HG03571 (cell line): ENCODE data around the gene CLEC16A.
"Not testable (repeated sequence)": the region's sequence is repeated elsewhere in the genome, so short reads cannot be mapped to it uniquely, and the experiment has no call there.

Experiments
- ATAC-seq: cut with Tn5 transposase; IDR thresholded peaks from one replicate; pipeline ENCODE4 v1.9.1; 2021; ENCODE audit not compliant: unreplicated experiment

CLEC16A gene

GRCh38 chr16:10923146-10923649 lies 21.2 kb upstream of the CLEC16A start:
- ATAC-seq: no peak

GRCh38 chr16:10923650-10924214 lies 20.6 kb upstream of the CLEC16A start:
- ATAC-seq: no peak

GRCh38 chr16:10925285-10925684 lies 19.1 kb upstream of the CLEC16A start:
- ATAC-seq: not testable (repeated sequence)

- no peak for ATAC-seq
Measured at GRCh38 chr16:10926094-10926493, 18.3 kb upstream of the CLEC16A start.

- ATAC-seq: no peak
Measured at GRCh38 chr16:10926867-10927266, 17.5 kb upstream of the CLEC16A start.

- ATAC-seq: no peak
Measured at GRCh38 chr16:10927497-10928112, 16.8 kb upstream of the CLEC16A start.

- ATAC-seq: not testable (repeated sequence)
Measured at GRCh38 chr16:10929097-10929496, 15.3 kb upstream of the CLEC16A start.

- no peak for ATAC-seq
Measured at GRCh38 chr16:10929853-10930754, 14.3 kb upstream of the CLEC16A start.

GRCh38 chr16:10930755-10931093 lies 13.6 kb upstream of the CLEC16A start:
- no peak for ATAC-seq

- ATAC-seq: no peak
Measured at GRCh38 chr16:10931134-10931533, 13.2 kb upstream of the CLEC16A start.

- ATAC-seq: no peak
Measured at GRCh38 chr16:10931977-10932632, 12.3 kb upstream of the CLEC16A start.

GRCh38 chr16:10932959-10933710 lies 11.2 kb upstream of the CLEC16A start:
- no peak for ATAC-seq

- ATAC-seq: no peak
Measured at GRCh38 chr16:10933865-10934264, 10.5 kb upstream of the CLEC16A start.

GRCh38 chr16:10934325-10935107 lies 9.8 kb upstream of the CLEC16A start:
- no peak for ATAC-seq

GRCh38 chr16:10935226-10935915 lies 9.0 kb upstream of the CLEC16A start:
- ATAC-seq: no peak

- no peak for ATAC-seq
Measured at GRCh38 chr16:10936272-10936984, 7.9 kb upstream of the CLEC16A start.

GRCh38 chr16:10937068-10937859 lies 7.1 kb upstream of the CLEC16A start:
- no peak for ATAC-seq

GRCh38 chr16:10938321-10938720 lies 6.0 kb upstream of the CLEC16A start:
- ATAC-seq: no peak
